ENCODE results near the gene AHCYL2.

DNA sequence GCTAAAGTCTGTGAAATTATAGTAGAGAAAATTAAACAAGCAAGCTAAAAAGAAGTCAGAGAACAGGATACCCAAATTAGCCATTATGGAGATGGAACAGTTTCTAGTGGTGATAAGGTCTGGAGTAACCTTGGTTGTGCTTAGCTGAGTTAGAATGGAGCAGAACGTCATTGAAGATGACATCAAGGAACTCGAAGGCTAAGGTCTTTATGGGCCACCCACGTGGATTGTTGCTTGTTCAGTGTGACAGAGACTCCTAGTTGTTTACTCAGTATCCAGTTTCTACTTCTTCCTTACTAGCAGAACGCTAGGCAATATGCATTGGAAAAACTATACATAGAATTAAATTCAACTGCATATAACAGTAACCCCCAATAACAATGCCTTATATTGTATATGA, 39.7 kb downstream of the AHCYL2 start:
- TF ChIP-seq, protein P1, sequence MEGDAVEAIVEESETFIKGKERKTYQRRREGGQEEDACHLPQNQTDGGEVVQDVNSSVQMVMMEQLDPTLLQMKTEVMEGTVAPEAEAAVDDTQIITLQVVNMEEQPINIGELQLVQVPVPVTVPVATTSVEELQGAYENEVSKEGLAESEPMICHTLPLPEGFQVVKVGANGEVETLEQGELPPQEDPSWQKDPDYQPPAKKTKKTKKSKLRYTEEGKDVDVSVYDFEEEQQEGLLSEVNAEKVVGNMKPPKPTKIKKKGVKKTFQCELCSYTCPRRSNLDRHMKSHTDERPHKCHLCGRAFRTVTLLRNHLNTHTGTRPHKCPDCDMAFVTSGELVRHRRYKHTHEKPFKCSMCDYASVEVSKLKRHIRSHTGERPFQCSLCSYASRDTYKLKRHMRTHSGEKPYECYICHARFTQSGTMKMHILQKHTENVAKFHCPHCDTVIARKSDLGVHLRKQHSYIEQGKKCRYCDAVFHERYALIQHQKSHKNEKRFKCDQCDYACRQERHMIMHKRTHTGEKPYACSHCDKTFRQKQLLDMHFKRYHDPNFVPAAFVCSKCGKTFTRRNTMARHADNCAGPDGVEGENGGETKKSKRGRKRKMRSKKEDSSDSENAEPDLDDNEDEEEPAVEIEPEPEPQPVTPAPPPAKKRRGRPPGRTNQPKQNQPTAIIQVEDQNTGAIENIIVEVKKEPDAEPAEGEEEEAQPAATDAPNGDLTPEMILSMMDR (IDR thresholded peaks at IDR 0.05; ENCODE audit: low read depth, low read length, missing input control), result no peak
- TF ChIP-seq EGR1 (IDR thresholded peaks at IDR 0.05; ENCODE audit: low read depth in 2 of 2) (no peak), YY1 (IDR thresholded peaks at IDR 0.05) (no peak), TAF1 (conservative IDR thresholded peaks at IDR 0.05) (no peak), HNF4A (conservative IDR thresholded peaks at IDR 0.05) (no peak), HNF4G (IDR thresholded peaks at IDR 0.05) (no peak), SP1 (IDR thresholded peaks at IDR 0.05) (no peak)
- TF ChIP-seq, protein P2, sequence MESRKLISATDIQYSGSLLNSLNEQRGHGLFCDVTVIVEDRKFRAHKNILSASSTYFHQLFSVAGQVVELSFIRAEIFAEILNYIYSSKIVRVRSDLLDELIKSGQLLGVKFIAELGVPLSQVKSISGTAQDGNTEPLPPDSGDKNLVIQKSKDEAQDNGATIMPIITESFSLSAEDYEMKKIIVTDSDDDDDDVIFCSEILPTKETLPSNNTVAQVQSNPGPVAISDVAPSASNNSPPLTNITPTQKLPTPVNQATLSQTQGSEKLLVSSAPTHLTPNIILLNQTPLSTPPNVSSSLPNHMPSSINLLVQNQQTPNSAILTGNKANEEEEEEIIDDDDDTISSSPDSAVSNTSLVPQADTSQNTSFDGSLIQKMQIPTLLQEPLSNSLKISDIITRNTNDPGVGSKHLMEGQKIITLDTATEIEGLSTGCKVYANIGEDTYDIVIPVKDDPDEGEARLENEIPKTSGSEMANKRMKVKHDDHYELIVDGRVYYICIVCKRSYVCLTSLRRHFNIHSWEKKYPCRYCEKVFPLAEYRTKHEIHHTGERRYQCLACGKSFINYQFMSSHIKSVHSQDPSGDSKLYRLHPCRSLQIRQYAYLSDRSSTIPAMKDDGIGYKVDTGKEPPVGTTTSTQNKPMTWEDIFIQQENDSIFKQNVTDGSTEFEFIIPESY (IDR thresholded peaks at IDR 0.05), result no peak
- TF ChIP-seq, protein P3, sequence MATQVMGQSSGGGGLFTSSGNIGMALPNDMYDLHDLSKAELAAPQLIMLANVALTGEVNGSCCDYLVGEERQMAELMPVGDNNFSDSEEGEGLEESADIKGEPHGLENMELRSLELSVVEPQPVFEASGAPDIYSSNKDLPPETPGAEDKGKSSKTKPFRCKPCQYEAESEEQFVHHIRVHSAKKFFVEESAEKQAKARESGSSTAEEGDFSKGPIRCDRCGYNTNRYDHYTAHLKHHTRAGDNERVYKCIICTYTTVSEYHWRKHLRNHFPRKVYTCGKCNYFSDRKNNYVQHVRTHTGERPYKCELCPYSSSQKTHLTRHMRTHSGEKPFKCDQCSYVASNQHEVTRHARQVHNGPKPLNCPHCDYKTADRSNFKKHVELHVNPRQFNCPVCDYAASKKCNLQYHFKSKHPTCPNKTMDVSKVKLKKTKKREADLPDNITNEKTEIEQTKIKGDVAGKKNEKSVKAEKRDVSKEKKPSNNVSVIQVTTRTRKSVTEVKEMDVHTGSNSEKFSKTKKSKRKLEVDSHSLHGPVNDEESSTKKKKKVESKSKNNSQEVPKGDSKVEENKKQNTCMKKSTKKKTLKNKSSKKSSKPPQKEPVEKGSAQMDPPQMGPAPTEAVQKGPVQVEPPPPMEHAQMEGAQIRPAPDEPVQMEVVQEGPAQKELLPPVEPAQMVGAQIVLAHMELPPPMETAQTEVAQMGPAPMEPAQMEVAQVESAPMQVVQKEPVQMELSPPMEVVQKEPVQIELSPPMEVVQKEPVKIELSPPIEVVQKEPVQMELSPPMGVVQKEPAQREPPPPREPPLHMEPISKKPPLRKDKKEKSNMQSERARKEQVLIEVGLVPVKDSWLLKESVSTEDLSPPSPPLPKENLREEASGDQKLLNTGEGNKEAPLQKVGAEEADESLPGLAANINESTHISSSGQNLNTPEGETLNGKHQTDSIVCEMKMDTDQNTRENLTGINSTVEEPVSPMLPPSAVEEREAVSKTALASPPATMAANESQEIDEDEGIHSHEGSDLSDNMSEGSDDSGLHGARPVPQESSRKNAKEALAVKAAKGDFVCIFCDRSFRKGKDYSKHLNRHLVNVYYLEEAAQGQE (IDR thresholded peaks at IDR 0.05), result no peak
- TF ChIP-seq, protein P4, sequence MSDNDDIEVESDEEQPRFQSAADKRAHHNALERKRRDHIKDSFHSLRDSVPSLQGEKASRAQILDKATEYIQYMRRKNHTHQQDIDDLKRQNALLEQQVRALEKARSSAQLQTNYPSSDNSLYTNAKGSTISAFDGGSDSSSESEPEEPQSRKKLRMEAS (IDR thresholded peaks at IDR 0.05), result no peak
